ENCODE results near the gene SH2D7. TPM values are rescaled to one million over a fixed set of nuclear protein-coding genes. Genes with fewer than 3 reads are reported as not detected.

SH2D7 gene
- total and polyA plus RNA-seq, 7 experiments from 2014 or later, result not detected

GRCh38 chr15:78069052-78069414 lies 23.3 kb upstream of the SH2D7 start:
- peak overlapping the region; percentile 40 for H3K4me3 ChIP-seq (ENCODE audit: low read length)
- H3K36me3 Mint-ChIP-seq, result peaks cover 0 to 17% (median 0%) of the 10 kb centered on the region in 5 donors
- peak overlapping the region in 3 of 10 donors; percentile 82 to 87 (median 83) for H3K4me3 Mint-ChIP-seq
- peak overlapping the region in 4 of 9 donors; percentile 91 to 98 (median 94) for H3K27ac Mint-ChIP-seq
- H3K4me1 Mint-ChIP-seq, result peaks cover 18 to 71% (median 25%) of the 10 kb centered on the region in 7 donors
- peaks cover 86 to 93% of the 10 kb centered on the region in 2 donors for H3K4me1 ChIP-seq (ENCODE audit: control insufficient read depth in 2 of 2, insufficient read depth in 2 of 2, low read length in 2 of 2)
- no peaks in the 10 kb centered on the region for H3K36me3 ChIP-seq (ENCODE audit: control insufficient read depth in 2 of 3, insufficient read depth in 3 of 3, low read length in 3 of 3)
- H3K9me3 Mint-ChIP-seq, result no peaks in the 10 kb centered on the region
- intact Hi-C loops (cut with micrococcal nuclease), result loop anchor here in 1 of 2 donors (2.0 to 5.0 kb wide), 2 partner anchors 33 to 34 kb away; no protein-coding TSS in a partner anchor
- ChIA-PET POLR2A (interaction anchor here (0.8 to 15.7 kb wide), 7 partner anchors 9 to 34 kb away, joined by 3 to 292 read pairs (median 11); partner anchors contain the start of gene TBC1D2B), CTCF (interaction anchor here (1.1 to 3.7 kb wide), 5 partner anchors 17 to 69 kb away, joined by 3 to 16 read pairs (median 6); no protein-coding TSS in a partner anchor)
- H3K27me3 ChIP-seq (ENCODE audit: control insufficient read depth in 2 of 2, insufficient read depth in 2 of 2, low read length in 2 of 2), result no peaks in the 10 kb centered on the region
- H3K27ac ChIP-seq (ENCODE audit: low read depth, low read length), result peak overlapping the region; percentile 69
- no peaks in the 10 kb centered on the region for H3K9me3 ChIP-seq (ENCODE audit: control insufficient read depth in 2 of 3, low read length in 3 of 3)
- H3K27me3 Mint-ChIP-seq, result no peaks in the 10 kb centered on the region
- peak; percentile 35 for ATAC-seq
- peak in 1 of 9 donors; percentile 30 for DNase-seq

DNA sequence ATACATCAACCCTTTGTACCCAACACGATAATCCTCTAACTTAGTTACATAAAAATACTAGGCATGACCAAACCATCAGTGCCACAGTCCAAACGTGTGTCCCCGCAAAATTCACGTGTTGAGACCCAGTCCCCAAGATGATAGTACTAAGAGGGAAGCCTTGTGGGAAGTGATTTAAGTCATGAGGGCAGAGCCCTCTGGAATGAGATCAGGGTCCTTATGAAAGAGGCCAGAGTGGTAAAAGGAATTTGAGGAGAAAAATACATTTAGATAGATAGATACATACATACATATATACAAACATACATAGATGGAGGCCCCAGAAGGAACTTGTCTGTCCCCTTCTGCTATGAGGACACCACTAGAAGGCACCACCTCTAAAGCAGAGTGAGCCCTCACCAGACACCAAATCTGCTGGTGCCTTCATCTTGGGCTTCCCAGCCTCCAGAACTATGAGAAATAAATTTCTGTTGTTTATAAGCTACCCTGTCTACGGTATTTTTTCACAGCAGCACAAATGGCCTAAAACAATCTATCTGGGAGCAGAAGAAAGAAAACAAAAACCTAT lies 22.8 kb upstream of the SH2D7 start:
- intact Hi-C loops (cut with micrococcal nuclease), result loop anchor here in 1 of 2 donors (2.0 to 5.0 kb wide), 2 partner anchors 33 to 35 kb away; no protein-coding TSS in a partner anchor
- ChIA-PET POLR2A (interaction anchor here (0.8 to 15.7 kb wide), 8 partner anchors 8 to 50 kb away, joined by 3 to 292 read pairs (median 9); partner anchors contain the start of gene TBC1D2B), CTCF (interaction anchor here (1.1 to 3.7 kb wide), 7 partner anchors 18 to 70 kb away, joined by 3 to 16 read pairs (median 6); no protein-coding TSS in a partner anchor)
- DNase-seq (no peak), ATAC-seq (no peak)
- Histone ChIP-seq H3K27me3 (ENCODE audit: control insufficient read depth in 2 of 2, insufficient read depth in 2 of 2, low read length in 2 of 2) (no peaks in the 10 kb centered on the region), H3K9me3 (ENCODE audit: control insufficient read depth in 2 of 3, low read length in 3 of 3) (no peaks in the 10 kb centered on the region), H3K36me3 (ENCODE audit: control insufficient read depth in 2 of 3, insufficient read depth in 3 of 3, low read length in 3 of 3) (no peaks in the 10 kb centered on the region), H3K4me3 (ENCODE audit: low read length) (peak overlapping the region; percentile 40), H3K4me1 (ENCODE audit: control insufficient read depth in 2 of 2, insufficient read depth in 2 of 2, low read length in 2 of 2) (peaks cover 84 to 89% of the 10 kb centered on the region in 2 donors), H3K27ac (ENCODE audit: low read depth, low read length) (peak overlapping the region; percentile 69)
- Mint-ChIP-seq H3K9me3 (no peaks in the 10 kb centered on the region), H3K27me3 (no peaks in the 10 kb centered on the region), H3K4me1 (peaks cover 23 to 76% (median 30%) of the 10 kb centered on the region in 7 donors), H3K4me3 (peak overlapping the region in 3 of 10 donors; percentile 82 to 87 (median 83)), H3K27ac (peak overlapping the region in 4 of 9 donors; percentile 91 to 98 (median 94)), H3K36me3 (peaks cover 0 to 21% (median 0%) of the 10 kb centered on the region in 5 donors)

DNA sequence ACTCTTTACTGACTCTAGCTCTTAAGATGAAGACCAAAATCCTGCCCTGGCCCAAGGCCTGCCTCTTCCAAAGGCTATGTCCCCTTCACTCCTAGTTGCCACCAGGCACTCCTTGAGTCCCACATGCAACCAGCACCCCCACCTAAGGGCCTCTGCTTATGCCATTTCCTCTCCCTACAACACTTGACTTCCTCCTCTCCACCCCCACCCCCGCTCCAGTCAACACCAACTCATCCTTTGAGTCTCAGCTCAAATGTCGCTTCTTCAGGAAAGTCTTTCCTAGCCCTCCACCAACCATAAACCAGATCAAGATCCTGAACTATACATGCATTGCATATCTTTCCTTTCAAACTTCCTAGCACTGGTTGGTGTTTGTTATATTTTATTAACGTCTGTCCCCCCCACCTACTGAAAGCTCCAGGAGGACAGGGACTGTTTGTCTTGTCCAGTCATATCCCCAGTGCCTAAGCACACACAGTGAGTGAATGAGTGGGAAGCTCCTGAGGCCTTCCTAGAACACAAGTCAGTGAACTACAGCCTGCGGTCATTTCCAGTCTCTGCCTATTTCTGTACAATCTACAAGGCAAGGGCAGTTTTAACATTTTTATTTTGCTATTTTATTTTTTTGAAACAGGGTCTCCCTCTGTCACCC lies 22.2 kb upstream of the SH2D7 start:
- DNase-seq, result peak in 3 of 9 donors; percentile 34 to 44 (median 38)
- intact Hi-C loops (cut with micrococcal nuclease), result no loop called here
- H3K27ac ChIP-seq (ENCODE audit: low read depth, low read length), result peak overlapping the region; percentile 69
- H3K36me3 ChIP-seq (ENCODE audit: control insufficient read depth in 2 of 3, insufficient read depth in 3 of 3, low read length in 3 of 3), result no peaks in the 10 kb centered on the region
- peaks cover 82 to 83% of the 10 kb centered on the region in 2 donors for H3K4me1 ChIP-seq (ENCODE audit: control insufficient read depth in 2 of 2, insufficient read depth in 2 of 2, low read length in 2 of 2)
- ChIA-PET CTCF (interaction anchor here (0.6 to 2.5 kb wide), 7 partner anchors 8 to 56 kb away, joined by 3 to 11 read pairs (median 4); no protein-coding TSS in a partner anchor), POLR2A (interaction anchor here (1.1 to 15.7 kb wide), 4 partner anchors 15 to 51 kb away, joined by 3 to 292 read pairs (median 44); no protein-coding TSS in a partner anchor)
- Mint-ChIP-seq H3K4me1 (peaks cover 26 to 78% (median 35%) of the 10 kb centered on the region in 7 donors), H3K27me3 (no peaks in the 10 kb centered on the region), H3K27ac (peak overlapping the region in 5 of 9 donors; percentile 3 to 98 (median 94)), H3K4me3 (peak overlapping the region in 3 of 10 donors; percentile 82 to 87 (median 83)), H3K36me3 (peaks cover 0 to 24% (median 0%) of the 10 kb centered on the region in 5 donors), H3K9me3 (no peaks in the 10 kb centered on the region)
- peak; percentile 37 for ATAC-seq
- H3K9me3 ChIP-seq (ENCODE audit: control insufficient read depth in 2 of 3, low read length in 3 of 3), result no peaks in the 10 kb centered on the region
- peak overlapping the region; percentile 40 for H3K4me3 ChIP-seq (ENCODE audit: low read length)
- H3K27me3 ChIP-seq (ENCODE audit: control insufficient read depth in 2 of 2, insufficient read depth in 2 of 2, low read length in 2 of 2), result no peaks in the 10 kb centered on the region

GRCh38 chr15:78071383-78071782 lies 21.0 kb upstream of the SH2D7 start:
- Mint-ChIP-seq H3K27ac (peak overlapping the region in 6 of 9 donors; percentile 35 to 97 (median 88)), H3K9me3 (no peaks in the 10 kb centered on the region), H3K36me3 (peaks cover 0 to 26% (median 0%) of the 10 kb centered on the region in 5 donors), H3K4me1 (peaks cover 36 to 74% (median 46%) of the 10 kb centered on the region in 7 donors), H3K27me3 (no peaks in the 10 kb centered on the region), H3K4me3 (peak overlapping the region in 3 of 10 donors; percentile 50 to 83 (median 64))
- intact Hi-C loops (cut with micrococcal nuclease), result no loop called here
- Histone ChIP-seq H3K27ac (ENCODE audit: low read depth, low read length) (peak overlapping the region; percentile 69), H3K4me3 (ENCODE audit: low read length) (no peak overlapping the region), H3K9me3 (ENCODE audit: control insufficient read depth in 2 of 3, low read length in 3 of 3) (no peaks in the 10 kb centered on the region), H3K27me3 (ENCODE audit: control insufficient read depth in 2 of 2, insufficient read depth in 2 of 2, low read length in 2 of 2) (no peaks in the 10 kb centered on the region), H3K4me1 (ENCODE audit: control insufficient read depth in 2 of 2, insufficient read depth in 2 of 2, low read length in 2 of 2) (peaks cover 76 to 81% of the 10 kb centered on the region in 2 donors), H3K36me3 (ENCODE audit: control insufficient read depth in 2 of 3, insufficient read depth in 3 of 3, low read length in 3 of 3) (no peaks in the 10 kb centered on the region)
- POLR2A ChIA-PET, result interaction anchor here (7.6 to 15.7 kb wide), 2 partner anchors 17 to 37 kb away, joined by 78 to 292 read pairs; no protein-coding TSS in a partner anchor
- CTCF ChIA-PET, result interaction anchor here (1.1 to 2.5 kb wide), 4 partner anchors 36 to 48 kb away, joined by 5 to 11 read pairs (median 6); no protein-coding TSS in a partner anchor
- DNase-seq, result no peak
- no peak for ATAC-seq

GRCh38 chr15:78072080-78072892 lies 20.1 kb upstream of the SH2D7 start:
- peaks cover 41 to 68% (median 46%) of the 10 kb centered on the region in 7 donors for H3K4me1 Mint-ChIP-seq
- H3K9me3 Mint-ChIP-seq, result no peaks in the 10 kb centered on the region
- H3K36me3 Mint-ChIP-seq, result peaks cover 0 to 23% (median 3%) of the 10 kb centered on the region in 5 donors
- H3K27ac Mint-ChIP-seq, result peak overlapping the region in 6 of 9 donors; percentile 59 to 97 (median 92)
- ChIA-PET POLR2A (interaction anchor here (7.6 to 15.7 kb wide), 2 partner anchors 18 to 37 kb away, joined by 78 to 292 read pairs; no protein-coding TSS in a partner anchor), CTCF (interaction anchor here (0.6 to 1.8 kb wide), 4 partner anchors 10 to 54 kb away, joined by 3 to 6 read pairs (median 4); no protein-coding TSS in a partner anchor)
- Histone ChIP-seq H3K9me3 (ENCODE audit: control insufficient read depth in 2 of 3, low read length in 3 of 3) (no peaks in the 10 kb centered on the region), H3K4me3 (ENCODE audit: low read length) (peak overlapping the region; percentile 24), H3K27ac (ENCODE audit: low read depth, low read length) (peak overlapping the region; percentile 69), H3K36me3 (ENCODE audit: control insufficient read depth in 2 of 3, insufficient read depth in 3 of 3, low read length in 3 of 3) (peaks cover 0 to 4% (median 0%) of the 10 kb centered on the region in 3 experiments), H3K27me3 (ENCODE audit: control insufficient read depth in 2 of 2, insufficient read depth in 2 of 2, low read length in 2 of 2) (no peaks in the 10 kb centered on the region), H3K4me1 (ENCODE audit: control insufficient read depth in 2 of 2, insufficient read depth in 2 of 2, low read length in 2 of 2) (peaks cover 67 to 76% of the 10 kb centered on the region in 2 donors)
- intact Hi-C loops (cut with micrococcal nuclease), result loop anchor here in 1 of 2 donors (1.0 kb wide), 1 partner anchor 10 kb away; no protein-coding TSS in a partner anchor
- H3K4me3 Mint-ChIP-seq, result peak overlapping the region; percentile 49 to 83 (median 66)
- H3K27me3 Mint-ChIP-seq, result no peaks in the 10 kb centered on the region
- ATAC-seq, result peak; percentile 57
- peak in 6 of 9 donors; percentile 48 to 74 (median 61) for DNase-seq

Data from naive thymus-derived CD4-positive, alpha-beta T cell (primary cell).